Trophoblast cell (in vitro differentiated cells and primary cell): ENCODE results near the gene RAB3A.
A peak's percentile ranks its signal among the peaks of the same experiment; 100 is the strongest.

Source experiments
- DNase-seq, 2 donors: peaks; one replicate each; pipeline ENCODE4 v3.0.0-alpha.2; 2016
- H2AFZ ChIP-seq: 2 replicates; pipeline ENCODE4 v1.6.1; 2013; ENCODE audit warnings: low read length, moderate library complexity, mild to moderate bottlenecking; ENCODE audit not compliant: insufficient read depth, poor library complexity
- H2AK5ac ChIP-seq: 2 replicates; pipeline ENCODE4 v1.6.1; 2013; ENCODE audit warnings: mild to moderate bottlenecking, low read length
- H2BK120ac ChIP-seq: 2 replicates; pipeline ENCODE4 v1.6.1; 2013; ENCODE audit warnings: low read length, mild to moderate bottlenecking, moderate library complexity; ENCODE audit not compliant: insufficient read depth, poor library complexity
- H2BK12ac ChIP-seq: 2 replicates; pipeline ENCODE4 v1.6.1; 2013; ENCODE audit warnings: mild to moderate bottlenecking, low read length, moderate library complexity
- H2BK5ac ChIP-seq: 2 replicates; pipeline ENCODE4 v1.6.1; 2013; ENCODE audit warnings: low read length, low read depth, moderate library complexity, mild to moderate bottlenecking; ENCODE audit not compliant: poor library complexity
- H3K14ac ChIP-seq: 2 replicates; pipeline ENCODE4 v1.6.1; 2013; ENCODE audit warnings: mild to moderate bottlenecking, low read length
- H3K18ac ChIP-seq: 2 replicates; pipeline ENCODE4 v1.6.1; 2013; ENCODE audit warnings: mild to moderate bottlenecking, low read length
- H3K23ac ChIP-seq: 2 replicates; pipeline ENCODE4 v1.6.1; 2013; ENCODE audit warnings: low read length
- H3K27ac ChIP-seq: 2 replicates; pipeline ENCODE4 v1.5.1; 2013; ENCODE audit warnings: low read depth, mild to moderate bottlenecking, inconsistent platforms, low read length, moderate library complexity
- H3K27me3 ChIP-seq: 2 replicates; pipeline ENCODE4 v1.6.1; 2013; ENCODE audit warnings: inconsistent platforms, mild to moderate bottlenecking, low read length, moderate library complexity; ENCODE audit not compliant: insufficient read depth
- H3K36me3 ChIP-seq, 2 experiments: 1 replicate in 1 of 2; 2 replicates in 1 of 2; pipeline ENCODE4 v1.6.1; 2013; ENCODE audit warnings: low read length in 2 of 2, mild to moderate bottlenecking in 2 of 2, moderate library complexity in 1 of 2; ENCODE audit not compliant: insufficient read depth in 2 of 2, control insufficient read depth in 1 of 2
- H3K4ac ChIP-seq: 2 replicates; pipeline ENCODE4 v1.6.1; 2013; ENCODE audit warnings: low read depth, mild to moderate bottlenecking, low read length, moderate library complexity
- H3K4me1 ChIP-seq, 2 experiments: 1 replicate in 1 of 2; 2 replicates in 1 of 2; pipeline ENCODE4 v1.6.1; 2013; ENCODE audit warnings: low read length in 2 of 2, mild to moderate bottlenecking in 2 of 2, moderate library complexity in 1 of 2; ENCODE audit not compliant: insufficient read depth in 2 of 2, control insufficient read depth in 1 of 2
- H3K4me2 ChIP-seq: 2 replicates; pipeline ENCODE4 v1.6.1; 2013; ENCODE audit warnings: inconsistent platforms, mild to moderate bottlenecking, low read length, moderate library complexity
- H3K4me3 ChIP-seq: 2 replicates; pipeline ENCODE4 v1.5.1; 2013; ENCODE audit warnings: mild to moderate bottlenecking, low read depth, low read length, inconsistent platforms
- H3K79me1 ChIP-seq: one replicate; pipeline ENCODE4 v1.6.1; 2013; ENCODE audit warnings: low read length
- H3K79me2 ChIP-seq: 2 replicates; pipeline ENCODE4 v1.6.1; 2013; ENCODE audit warnings: low read length, mild to moderate bottlenecking; ENCODE audit not compliant: control insufficient read depth, insufficient read depth, poor library complexity
- H3K9ac ChIP-seq: 2 replicates; pipeline ENCODE4 v1.6.1; 2013; ENCODE audit warnings: mild to moderate bottlenecking, low read length
- H3K9me3 ChIP-seq: 2 replicates; pipeline ENCODE4 v1.6.1; 2013; ENCODE audit warnings: low read depth, mild to moderate bottlenecking, control low read depth, inconsistent platforms, low read length; ENCODE audit not compliant: insufficient read depth
- H4K12ac ChIP-seq: 2 replicates; pipeline ENCODE4 v1.6.1; 2013; ENCODE audit warnings: low read depth, mild to moderate bottlenecking, low read length, moderate library complexity
- H4K8ac ChIP-seq: 2 replicates; pipeline ENCODE4 v1.6.1; 2013; ENCODE audit warnings: low read depth, mild to moderate bottlenecking, low read length, moderate library complexity
- H4K91ac ChIP-seq: one replicate; pipeline ENCODE4 v1.6.1; 2013; ENCODE audit warnings: low read depth, mild to moderate bottlenecking, low read length, moderate library complexity
- WGBS: extraction: QIAGEN DNeasy Blood & Tissue Kit; methylation state at CpG from one replicate; pipeline ENCODE4 v1.1.7; 2013; ENCODE audit warnings: missing lambda C conversion rate; ENCODE audit not compliant: insufficient read length, insufficient coverage; ENCODE audit errors: extremely low coverage; 5-methylcytosine and 5-hydroxymethylcytosine counted together

Gene RAB3A

DNA sequence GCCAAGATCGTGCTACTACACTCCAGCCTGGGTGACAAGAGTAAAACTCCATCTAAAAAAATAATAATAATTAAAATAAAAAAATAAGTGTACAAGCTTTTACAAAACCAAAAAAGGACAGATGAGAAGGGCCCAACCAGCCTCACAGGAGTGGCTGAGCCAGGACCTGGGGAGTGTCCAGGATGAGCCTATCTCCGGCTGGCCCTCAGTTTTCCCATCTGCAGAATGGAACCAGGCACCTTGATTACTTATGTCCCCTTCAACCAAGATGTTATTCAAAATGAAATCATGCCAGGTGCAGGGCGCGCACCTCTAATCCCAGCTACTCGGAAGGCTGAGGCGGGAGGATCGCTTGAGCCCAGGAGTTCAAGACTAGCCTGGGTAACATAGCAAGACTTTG lies 39.8 kb downstream of the RAB3A start:
- Histone ChIP-seq H2BK12ac (no peak overlapping the region), H4K91ac (no peak overlapping the region), H3K4me2 (no peak overlapping the region), H3K36me3 (peaks cover 63 to 68% of the 10 kb centered on the region in 2 experiments), H3K9ac (no peak overlapping the region), H3K79me2 (no peaks in the 10 kb centered on the region), H3K27me3 (no peaks in the 10 kb centered on the region), H2BK120ac (no peak overlapping the region), H3K4me1 (peaks cover 9% of the 10 kb centered on the region in 2 experiments), H2AFZ (no peak overlapping the region), H3K4me3 (no peak overlapping the region), H3K27ac (no peak overlapping the region), H3K9me3 (no peaks in the 10 kb centered on the region), H3K4ac (no peak overlapping the region), H3K14ac (no peak overlapping the region), H4K12ac (no peak overlapping the region), H3K23ac (no peak overlapping the region), H4K8ac (no peak overlapping the region), H2BK5ac (no peak overlapping the region), H3K18ac (no peak overlapping the region), H3K79me1 (no peaks in the 10 kb centered on the region), H2AK5ac (no peak overlapping the region)
- WGBS, result no CpG with 5 or more reads among the region's 7 CpGs
- no peak for DNase-seq

DNA sequence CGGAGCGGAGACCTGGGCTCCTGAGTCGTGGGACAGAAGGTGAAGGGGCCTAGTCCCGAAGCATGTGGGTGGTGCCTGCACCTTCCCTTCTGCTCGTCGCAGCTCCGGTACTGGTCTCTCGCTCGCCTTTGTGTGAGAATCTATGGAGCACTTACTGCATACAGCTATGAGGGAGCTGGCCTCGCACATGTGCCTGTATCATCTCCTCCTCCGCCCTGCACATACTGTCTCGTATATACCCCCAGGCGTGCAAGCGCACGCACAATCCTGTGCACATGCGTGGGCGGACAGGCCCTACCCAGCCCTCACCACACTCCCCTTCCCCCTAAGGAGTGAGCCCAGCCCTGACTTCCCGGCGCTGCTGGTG lies 42.2 kb downstream of the RAB3A start:
- H4K12ac ChIP-seq, result no peak overlapping the region
- peak overlapping the region; percentile 61 for H3K18ac ChIP-seq
- H3K4ac ChIP-seq, result no peak overlapping the region
- H4K91ac ChIP-seq, result no peak overlapping the region
- no peak overlapping the region for H3K27ac ChIP-seq
- no peak overlapping the region for H3K9ac ChIP-seq
- no peak overlapping the region for H2AK5ac ChIP-seq
- no peak overlapping the region for H2BK5ac ChIP-seq
- H3K4me2 ChIP-seq, result no peak overlapping the region
- H3K4me1 ChIP-seq, result peaks cover 9% of the 10 kb centered on the region in 2 experiments
- H4K8ac ChIP-seq, result peak overlapping the region; percentile 20
- H2AFZ ChIP-seq, result no peak overlapping the region
- H3K14ac ChIP-seq, result no peak overlapping the region
- H2BK12ac ChIP-seq, result no peak overlapping the region
- H3K79me1 ChIP-seq, result no peaks in the 10 kb centered on the region
- no peak overlapping the region for H3K23ac ChIP-seq
- no peak for DNase-seq
- H3K36me3 ChIP-seq, result peaks cover 49 to 56% of the 10 kb centered on the region in 2 experiments
- H3K4me3 ChIP-seq, result no peak overlapping the region
- no peaks in the 10 kb centered on the region for H3K79me2 ChIP-seq
- H3K27me3 ChIP-seq, result no peaks in the 10 kb centered on the region
- H2BK120ac ChIP-seq, result no peak overlapping the region
- no CpG with 5 or more reads among the region's 19 CpGs for WGBS
- H3K9me3 ChIP-seq, result no peaks in the 10 kb centered on the region

DNA sequence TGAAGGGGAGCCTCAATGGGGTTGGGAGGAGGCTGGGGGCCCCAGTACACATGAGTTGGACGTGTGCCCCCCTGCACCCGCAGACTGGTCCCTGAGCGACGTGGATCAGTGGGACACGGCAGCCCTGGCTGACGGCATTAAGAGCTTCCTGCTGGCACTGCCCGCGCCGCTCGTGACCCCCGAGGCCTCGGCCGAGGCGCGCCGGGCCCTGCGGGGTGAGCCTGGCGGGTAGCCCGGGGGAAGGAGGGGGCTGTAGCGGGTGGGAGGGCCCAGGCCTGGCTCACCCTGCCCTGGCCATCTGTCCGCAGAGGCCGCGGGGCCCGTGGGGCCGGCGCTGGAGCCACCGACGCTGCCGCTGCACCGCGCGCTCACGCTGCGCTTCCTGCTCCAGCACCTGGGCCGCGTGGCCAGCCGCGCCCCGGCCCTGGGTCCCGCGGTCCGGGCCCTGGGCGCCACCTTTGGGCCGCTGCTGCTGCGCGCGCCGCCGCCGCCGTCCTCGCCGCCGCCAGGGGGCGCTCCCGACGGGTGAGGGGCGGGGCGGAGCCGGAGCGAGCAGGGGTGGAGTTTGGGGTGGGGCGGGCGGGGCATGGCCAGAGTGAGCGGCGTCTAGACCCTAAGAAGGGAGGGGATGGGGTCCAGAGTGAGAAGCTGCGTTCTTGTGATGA lies 42.7 kb downstream of the RAB3A start:
- no peak overlapping the region for H3K4me3 ChIP-seq
- WGBS, result no CpG with 5 or more reads among the region's 66 CpGs
- peak overlapping the region; percentile 36 for H4K91ac ChIP-seq
- peaks cover 51 to 56% of the 10 kb centered on the region in 2 experiments for H3K36me3 ChIP-seq
- H2BK5ac ChIP-seq, result no peak overlapping the region
- peak overlapping the region; percentile 61 for H3K18ac ChIP-seq
- peaks cover 9% of the 10 kb centered on the region in 2 experiments for H3K4me1 ChIP-seq
- no peak overlapping the region for H2AFZ ChIP-seq
- no peaks in the 10 kb centered on the region for H3K9me3 ChIP-seq
- no peak overlapping the region for H2BK120ac ChIP-seq
- no peak overlapping the region for H3K9ac ChIP-seq
- H3K79me2 ChIP-seq, result no peaks in the 10 kb centered on the region
- peak; percentile 52 to 87 for DNase-seq
- peak overlapping the region; percentile 59 for H3K4me2 ChIP-seq
- no peak overlapping the region for H3K27ac ChIP-seq
- no peak overlapping the region for H3K14ac ChIP-seq
- H3K79me1 ChIP-seq, result no peaks in the 10 kb centered on the region
- H3K23ac ChIP-seq, result no peak overlapping the region
- no peaks in the 10 kb centered on the region for H3K27me3 ChIP-seq
- H2AK5ac ChIP-seq, result no peak overlapping the region
- no peak overlapping the region for H4K12ac ChIP-seq
- H2BK12ac ChIP-seq, result no peak overlapping the region
- H4K8ac ChIP-seq, result peak overlapping the region; percentile 33
- H3K4ac ChIP-seq, result no peak overlapping the region

DNA sequence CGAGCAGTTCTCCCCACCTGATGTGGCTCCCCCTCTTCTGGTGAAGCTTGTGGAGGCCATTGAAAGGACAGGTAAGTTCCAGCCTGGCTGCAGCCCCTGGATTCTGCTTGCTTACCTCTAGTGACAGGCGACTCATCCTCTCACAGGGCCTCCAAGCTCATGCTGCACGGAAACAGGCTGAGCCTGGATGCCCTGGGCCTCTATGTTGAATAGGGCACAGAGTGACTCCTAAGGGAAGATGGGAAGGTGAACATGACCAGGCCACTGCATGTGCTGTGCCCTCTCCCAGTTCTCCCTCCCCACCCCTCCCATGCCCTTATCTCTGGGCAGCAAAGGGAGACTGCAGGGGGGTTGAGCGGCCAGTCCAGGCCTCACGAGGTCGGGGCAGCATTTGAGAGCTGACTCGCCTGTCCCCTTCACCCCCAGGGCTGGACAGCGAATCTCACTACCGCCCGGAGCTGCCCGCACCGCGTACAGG lies 43.3 kb downstream of the RAB3A start:
- no CpG with 5 or more reads among the region's 13 CpGs for WGBS

More for the DNA sequence above, 43.3 kb downstream of the RAB3A start:
- Histone ChIP-seq H3K9ac (no peak overlapping the region), H2AFZ (no peak overlapping the region), H4K91ac (no peak overlapping the region), H2BK5ac (no peak overlapping the region), H3K4ac (no peak overlapping the region), H2BK12ac (no peak overlapping the region), H3K27me3 (no peaks in the 10 kb centered on the region), H3K79me2 (no peaks in the 10 kb centered on the region), H3K4me2 (no peak overlapping the region), H3K9me3 (no peaks in the 10 kb centered on the region), H3K27ac (no peak overlapping the region), H3K4me1 (peaks cover 9% of the 10 kb centered on the region in 2 experiments), H3K14ac (no peak overlapping the region), H3K23ac (no peak overlapping the region), H2AK5ac (no peak overlapping the region), H2BK120ac (no peak overlapping the region), H3K4me3 (no peak overlapping the region), H4K8ac (peak overlapping the region; percentile 33), H3K36me3 (peaks cover 51 to 58% of the 10 kb centered on the region in 2 experiments), H4K12ac (peak overlapping the region; percentile 3), H3K18ac (no peak overlapping the region), H3K79me1 (no peaks in the 10 kb centered on the region)
- no peak for DNase-seq
